HepG2 (cell line): ENCODE measurements around the gene SLC9A5. TPM values are rescaled to one million over a fixed set of nuclear protein-coding genes. Genes with fewer than 3 reads are reported as not detected.

ENCODE experiments used
- CBX2 ChIP-seq, 2 experiments: fragments of 200-600 bp in 1 of 2; sonication (generic); formaldehyde crosslinking in 1 of 2; IDR thresholded peaks; 2 replicates each; pipeline versions ENCODE4 v1.7.0 to v1.8.1; 2018 to 2022; ENCODE audit warnings: low read depth in 2 of 2, low read length in 1 of 2, mild to moderate bottlenecking in 1 of 2, missing genetic modification reagents in 1 of 2
- DNMT3B ChIP-seq: conservative IDR thresholded peaks from 2 replicates; pipeline ENCODE4 v1.6.1; 2016; ENCODE audit warnings: missing biosample characterization, control low read depth
- FOXK2 ChIP-seq: fragments of 450-650 bp; IDR thresholded peaks from 2 replicates; pipeline ENCODE4 v1.6.1; 2016
- GMEB1 ChIP-seq: sonication (generic); formaldehyde crosslinking; IDR thresholded peaks from 2 replicates; pipeline ENCODE4 v1.5.1; 2020; ENCODE audit warnings: missing genetic modification reagents, mild to moderate bottlenecking, borderline replicate concordance
- MEIS2 ChIP-seq: sonication (generic); formaldehyde crosslinking; IDR thresholded peaks from 2 replicates; pipeline ENCODE4 v1.9.0; 2021; ENCODE audit warnings: mild to moderate bottlenecking, missing genetic modification reagents
- MNT ChIP-seq: fragments of 450-650 bp; IDR thresholded peaks from 2 replicates; pipeline ENCODE4 v1.6.1; 2016
- SETDB1 ChIP-seq: sonication (generic); formaldehyde crosslinking; IDR thresholded peaks from 2 replicates; pipeline ENCODE4 v1.5.1; 2020; ENCODE audit warnings: missing genetic modification reagents, mild to moderate bottlenecking, borderline replicate concordance
- TSC22D2 ChIP-seq: sonication (generic); formaldehyde crosslinking; IDR thresholded peaks from 2 replicates; pipeline ENCODE4 v1.5.1; 2020; ENCODE audit warnings: missing genetic modification reagents, mild to moderate bottlenecking, borderline replicate concordance
- ZBTB8A ChIP-seq: sonication (generic); formaldehyde crosslinking; IDR thresholded peaks from 2 replicates; pipeline ENCODE4 v1.4.0; 2020; ENCODE audit warnings: mild to moderate bottlenecking, low read depth, missing genetic modification reagents, borderline replicate concordance
- ZFP90 ChIP-seq: sonication (generic); formaldehyde crosslinking; IDR thresholded peaks from 2 replicates; pipeline ENCODE4 v1.8.0; 2022; ENCODE audit warnings: missing genetic modification reagents, mild to moderate bottlenecking, inconsistent platforms, borderline replicate concordance
- ZNF362 ChIP-seq: sonication (generic); formaldehyde crosslinking; IDR thresholded peaks from 2 replicates; pipeline ENCODE4 v1.4.0; 2020; ENCODE audit warnings: missing genetic modification reagents, mild to moderate bottlenecking, borderline replicate concordance
- ZNF646 ChIP-seq: sonication (generic); formaldehyde crosslinking; IDR thresholded peaks from 2 replicates; pipeline ENCODE4 v1.9.0; 2021; ENCODE audit warnings: mild to moderate bottlenecking, missing genetic modification reagents
- ZNF761 ChIP-seq: sonication (generic); formaldehyde crosslinking; conservative IDR thresholded peaks from 2 replicates; pipeline ENCODE4 v1.4.0; 2020; ENCODE audit warnings: mild to moderate bottlenecking, missing genetic modification reagents
- ZNF879 ChIP-seq: sonication (generic); formaldehyde crosslinking; IDR thresholded peaks from 2 replicates; pipeline ENCODE4 v1.8.1; 2023; ENCODE audit warnings: missing genetic modification reagents
- polyA plus RNA-seq, 8 experiments: library from polyadenylated mRNA; depleted of rRNA in 3 of 8; stranded (reverse) in 7 of 8; unstranded in 1 of 8; fragments of >200 nt; fragmentation: Illumina TruSeq in 4 of 8; extraction: Trizol in 4 of 8; gene quantifications; 2 replicates each; pipeline versions ENCODE4 v1.2.1 to v1.2.3, GENCODE V29; 2011 to 2016; ENCODE audit warnings: low read depth in 4 of 8, missing spikeins in 1 of 8, mixed read lengths in 1 of 8; ENCODE audit not compliant: insufficient read depth in 1 of 8
- total RNA-seq, 5 experiments: library from RNA; depleted of rRNA; stranded (reverse); fragments of >200 nt; fragmentation: Illumina TruSeq; extraction: Trizol; gene quantifications; 2 replicates each; pipeline ENCODE4 v1.2.3, GENCODE V29; 2016; ENCODE audit warnings: low read depth in 1 of 5
- TF ChIP-seq, protein P1 (sequence below): sonication (generic); formaldehyde crosslinking; IDR thresholded peaks from 2 replicates; pipeline ENCODE4 v1.4.0; 2020; ENCODE audit warnings: low read depth, mild to moderate bottlenecking, missing genetic modification reagents

SLC9A5 gene
- total and polyA plus RNA-seq, 2 of the 13 experiments (the other 11 are each of a cell fraction or from before 2014, with no cell fraction given), result 0.58 to 1.4 TPM

- TF ChIP-seq ZNF646 (CRISPR knock-in tag), result no peak
- peak; percentile 19 for TF ChIP-seq ZFP90 (CRISPR knock-in tag)
- TF ChIP-seq FOXK2, result no peak
- no peak for TF ChIP-seq MNT
- TF ChIP-seq MEIS2 (CRISPR knock-in tag), result peak; percentile 14; the same call in 1 of the 2 replicates
- 0 out of 2 replicates have a peak, but pooled peaks have one; percentile 38 for TF ChIP-seq ZNF879 (CRISPR knock-in tag)
- TF ChIP-seq SETDB1 (CRISPR knock-in tag), result no peak
- no peak for TF ChIP-seq ZNF761 (CRISPR knock-in tag)
- TF ChIP-seq CBX2 (IDR thresholded peaks at IDR 0.05; ENCODE audit: low read depth, low read length), result no peak
- no peak for TF ChIP-seq CBX2 (CRISPR knock-in tag; IDR thresholded peaks at IDR 0.05; ENCODE audit: low read depth)
- no peak for TF ChIP-seq GMEB1 (CRISPR knock-in tag)
- no peak for TF ChIP-seq DNMT3B (CRISPR knock-in tag)
- TF ChIP-seq ZNF362 (CRISPR knock-in tag), result no peak
- TF ChIP-seq ZBTB8A (CRISPR knock-in tag), result no peak
- TF ChIP-seq TSC22D2 (CRISPR knock-in tag), result 0 out of 2 replicates have a peak, but pooled peaks have one; percentile 42
- TF ChIP-seq, protein P1, sequence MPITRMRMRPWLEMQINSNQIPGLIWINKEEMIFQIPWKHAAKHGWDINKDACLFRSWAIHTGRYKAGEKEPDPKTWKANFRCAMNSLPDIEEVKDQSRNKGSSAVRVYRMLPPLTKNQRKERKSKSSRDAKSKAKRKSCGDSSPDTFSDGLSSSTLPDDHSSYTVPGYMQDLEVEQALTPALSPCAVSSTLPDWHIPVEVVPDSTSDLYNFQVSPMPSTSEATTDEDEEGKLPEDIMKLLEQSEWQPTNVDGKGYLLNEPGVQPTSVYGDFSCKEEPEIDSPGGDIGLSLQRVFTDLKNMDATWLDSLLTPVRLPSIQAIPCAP, result no peak; the same call in 1 of the 2 replicates
Observed at GRCh38 chr16:67247192-67248072, 1.3 kb upstream of the SLC9A5 start, which contains the start of gene FHOD1 (continued).
